Kidney glomerular epithelial cell (primary cell): ENCODE data around the gene KLK8.
"Not testable (repeated sequence)": the region's sequence is repeated elsewhere in the genome, so short reads cannot be mapped to it uniquely, and the experiment has no call there.

Experiments used
- DNase-seq: peaks from one replicate; lab custom pipeline; 2025; lab: John Stamatoyannopoulos, UW

Gene KLK8

GRCh38 chr19:51016798-51017683 is 15.6 kb upstream of the KLK8 start:
- DNase-seq = peak; percentile 32

GRCh38 chr19:51015691-51016267 is 14.4 kb upstream of the KLK8 start:
- DNase-seq = no peak

GRCh38 chr19:51014242-51014641 is 12.8 kb upstream of the KLK8 start:
- no peak for DNase-seq

GRCh38 chr19:51012661-51013190 is 11.3 kb upstream of the KLK8 start:
- DNase-seq = no peak

- no peak for DNase-seq
Measured at GRCh38 chr19:51010066-51010795, 8.8 kb upstream of the KLK8 start.

- DNase-seq = no peak
Measured at GRCh38 chr19:51009061-51009891, 7.9 kb upstream of the KLK8 start.

- DNase-seq = no peak
Measured at GRCh38 chr19:51007488-51007887, 6.1 kb upstream of the KLK8 start.

GRCh38 chr19:51006406-51006805 is 5.0 kb upstream of the KLK8 start:
- no peak for DNase-seq

GRCh38 chr19:51005248-51005647 is 3.8 kb upstream of the KLK8 start:
- no peak for DNase-seq

GRCh38 chr19:51003316-51003715 is 1.9 kb upstream of the KLK8 start:
- no peak for DNase-seq

- DNase-seq = no peak
Measured at GRCh38 chr19:51002542-51003311, 1.3 kb upstream of the KLK8 start.

- no peak for DNase-seq
Measured at GRCh38 chr19:51002089-51002532, 707 bp upstream of the KLK8 start.

GRCh38 chr19:51000981-51001380 is 423 bp downstream of the KLK8 start:
- DNase-seq = no peak

- no peak for DNase-seq
Measured at GRCh38 chr19:51000426-51000825, 978 bp downstream of the KLK8 start.

- DNase-seq = no peak
Measured at GRCh38 chr19:50998686-50999085, 2.7 kb downstream of the KLK8 start.

- DNase-seq = no peak
Measured at GRCh38 chr19:50998061-50998460, 3.3 kb downstream of the KLK8 start.

- no peak for DNase-seq
Measured at GRCh38 chr19:50994129-50994528, 7.3 kb downstream of the KLK8 start.

- DNase-seq = no peak
Measured at GRCh38 chr19:50992666-50993035, 8.8 kb downstream of the KLK8 start.

- DNase-seq = not testable (repeated sequence)
Measured at GRCh38 chr19:50984416-50984815, 17.0 kb downstream of the KLK8 start.

GRCh38 chr19:50983625-50984292 is 17.6 kb downstream of the KLK8 start, which contains the start of gene KLK7:
KLK7 (minus strand) TSS chr19:50983917; CDS start chr19:50982399, 1,518 bp downstream.
- DNase-seq = no peak
